ENCODE measurements around the gene TERF2IP. TPM values are rescaled to one million over a fixed set of nuclear protein-coding genes. Genes with fewer than 3 reads are reported as not detected.
A peak's percentile ranks its signal among the peaks of the same experiment; 100 is the strongest.

Gene TERF2IP
- total RNA-seq, 1 experiment from 2014 or later, result 25.4 TPM

GRCh38 chr16:75667503-75667902 lies 19.9 kb downstream of the TERF2IP start:
- no peak overlapping the region for H3K27ac ChIP-seq
- H3K27me3 ChIP-seq, result no peaks in the 10 kb centered on the region
- H3K4me1 ChIP-seq, result no peaks in the 10 kb centered on the region
- H3K9me3 ChIP-seq (replicated peaks), result no peaks in the 10 kb centered on the region
- no peak overlapping the region for H3K4me3 ChIP-seq
- H3K36me3 ChIP-seq, result no peaks in the 10 kb centered on the region
- no peak for DNase-seq

GRCh38 chr16:75676909-75677308 lies 29.3 kb downstream of the TERF2IP start, which contains the start of gene CPHXL2:
TSS of gene CPHXL2 (minus strand) at chr16:75677009. CDS start at chr16:75676999, 10 bp downstream.
- no peak for DNase-seq

GRCh38 chr16:75679366-75679765 lies 31.8 kb downstream of the TERF2IP start:
- H3K9me3 ChIP-seq (replicated peaks), result no peaks in the 10 kb centered on the region
- DNase-seq, result no peak
- no peak overlapping the region for H3K4me3 ChIP-seq
- no peaks in the 10 kb centered on the region for H3K27me3 ChIP-seq
- H3K36me3 ChIP-seq, result no peaks in the 10 kb centered on the region
- H3K4me1 ChIP-seq, result no peaks in the 10 kb centered on the region
- no peak overlapping the region for H3K27ac ChIP-seq

More at GRCh38 chr16:75676909-75677308, 29.3 kb downstream of the TERF2IP start, which contains the start of gene CPHXL2:
- Histone ChIP-seq H3K4me3 (no peak within 1 kb of the TSS), H3K36me3 (no peaks in the 10 kb centered on the region), H3K9me3 (replicated peaks) (no peaks in the 10 kb centered on the region), H3K4me1 (no peaks in the 10 kb centered on the region), H3K27me3 (no peaks in the 10 kb centered on the region), H3K27ac (no peak within 1 kb of the TSS)

GRCh38 chr16:75682308-75682707 lies 34.7 kb downstream of the TERF2IP start:
- H3K4me1 ChIP-seq, result no peaks in the 10 kb centered on the region
- no peak overlapping the region for H3K4me3 ChIP-seq
- DNase-seq, result no peak
- no peaks in the 10 kb centered on the region for H3K27me3 ChIP-seq
- H3K36me3 ChIP-seq, result no peaks in the 10 kb centered on the region
- H3K9me3 ChIP-seq (replicated peaks), result no peaks in the 10 kb centered on the region
- H3K27ac ChIP-seq, result no peak overlapping the region

GRCh38 chr16:75687361-75687760 lies 39.8 kb downstream of the TERF2IP start:
- DNase-seq, result no peak
- Histone ChIP-seq H3K4me3 (no peak overlapping the region), H3K4me1 (no peaks in the 10 kb centered on the region), H3K27ac (no peak overlapping the region), H3K36me3 (no peaks in the 10 kb centered on the region), H3K9me3 (replicated peaks) (no peaks in the 10 kb centered on the region), H3K27me3 (no peaks in the 10 kb centered on the region)

GRCh38 chr16:75695708-75696107 lies 48.1 kb downstream of the TERF2IP start:
- H3K9me3 ChIP-seq (replicated peaks), result no peaks in the 10 kb centered on the region
- H3K27me3 ChIP-seq, result no peaks in the 10 kb centered on the region
- H3K27ac ChIP-seq, result no peak overlapping the region
- peak in 1 of 2 experiments; percentile 25 for DNase-seq
- H3K4me1 ChIP-seq, result no peaks in the 10 kb centered on the region
- no peak overlapping the region for H3K4me3 ChIP-seq
- H3K36me3 ChIP-seq, result no peaks in the 10 kb centered on the region

GRCh38 chr16:75697571-75697970 lies 50.0 kb downstream of the TERF2IP start:
- H3K27ac ChIP-seq, result no peak overlapping the region
- H3K4me1 ChIP-seq, result no peaks in the 10 kb centered on the region
- no peaks in the 10 kb centered on the region for H3K27me3 ChIP-seq
- H3K9me3 ChIP-seq (replicated peaks), result no peaks in the 10 kb centered on the region
- H3K36me3 ChIP-seq, result no peaks in the 10 kb centered on the region
- no peak for DNase-seq
- no peak overlapping the region for H3K4me3 ChIP-seq

GRCh38 chr16:75701361-75701760 lies 53.8 kb downstream of the TERF2IP start, which contains the start of gene DUXB:
TSS of gene DUXB (minus strand) at chr16:75701461. CDS start at chr16:75701418, 43 bp downstream.
- DNase-seq, result no peak
- H3K36me3 ChIP-seq, result no peaks in the 10 kb centered on the region
- H3K4me3 ChIP-seq, result no peak within 1 kb of the TSS
- H3K4me1 ChIP-seq, result no peaks in the 10 kb centered on the region
- no peaks in the 10 kb centered on the region for H3K27me3 ChIP-seq
- H3K27ac ChIP-seq, result no peak within 1 kb of the TSS
- no peaks in the 10 kb centered on the region for H3K9me3 ChIP-seq (replicated peaks)

- H3K4me3 ChIP-seq, result no peak overlapping the region
- H3K4me1 ChIP-seq, result no peaks in the 10 kb centered on the region
- no peaks in the 10 kb centered on the region for H3K9me3 ChIP-seq (replicated peaks)
- H3K36me3 ChIP-seq, result no peaks in the 10 kb centered on the region
- no peak overlapping the region for H3K27ac ChIP-seq
- no peak for DNase-seq
- no peaks in the 10 kb centered on the region for H3K27me3 ChIP-seq
These were observed 54.7 kb downstream of the TERF2IP start for GRCh38 chr16:75702242-75702641.

- Histone ChIP-seq H3K9me3 (replicated peaks) (no peaks in the 10 kb centered on the region), H3K27me3 (no peaks in the 10 kb centered on the region), H3K4me3 (no peak overlapping the region), H3K36me3 (no peaks in the 10 kb centered on the region), H3K4me1 (no peaks in the 10 kb centered on the region), H3K27ac (no peak overlapping the region)
- no peak for DNase-seq
These were observed 55.7 kb downstream of the TERF2IP start for GRCh38 chr16:75703306-75703705.

Other genes starting within 250 kb of the TERF2IP start
- gene CFDP1, start 214.3 kb upstream of the TERF2IP start, total RNA-seq (2014; rRNA removed; shearing (Covaris generic)), result 42.0 and 50.3 TPM in 2 replicates
- gene TMEM170A, start 183.1 kb upstream of the TERF2IP start, total RNA-seq (2014; rRNA removed; shearing (Covaris generic)), result 21.6 and 22.0 TPM in 2 replicates
- not detected in 2 replicates for gene CHST6, start 152.3 kb upstream of the TERF2IP start, total RNA-seq (2014; rRNA removed; shearing (Covaris generic))
- not detected in 2 replicates for gene CHST5, start 111.7 kb upstream of the TERF2IP start, total RNA-seq (2014; rRNA removed; shearing (Covaris generic))
- gene TMEM231, start 91.5 kb upstream of the TERF2IP start, total RNA-seq (2014; rRNA removed; shearing (Covaris generic)), result 2.6 and 5.1 TPM in 2 replicates
- gene GABARAPL2, start 81.4 kb upstream of the TERF2IP start, total RNA-seq (2014; rRNA removed; shearing (Covaris generic)), result 29.1 and 34.4 TPM in 2 replicates
- 44.6 and 49.9 TPM in 2 replicates for gene ADAT1, start 24.5 kb upstream of the TERF2IP start, total RNA-seq (2014; rRNA removed; shearing (Covaris generic))
- 148 and 151 TPM in 2 replicates for gene KARS1, start 108 bp upstream of the TERF2IP start, total RNA-seq (2014; rRNA removed; shearing (Covaris generic))
- not detected in 2 replicates for gene CPHXL2, start 29.2 kb downstream of the TERF2IP start, total RNA-seq (2014; rRNA removed; shearing (Covaris generic))
- not detected in 2 replicates for gene DUXB, start 53.7 kb downstream of the TERF2IP start, total RNA-seq (2014; rRNA removed; shearing (Covaris generic))
- gene CPHXL, start 78.7 kb downstream of the TERF2IP start, total RNA-seq (2014; rRNA removed; shearing (Covaris generic)), result not detected in 2 replicates

Measured in SJCRH30 (cell line).